NB4 (cell line): ENCODE measurements around the gene COPZ1.
"Not testable (repeated sequence)": the region's sequence is repeated elsewhere in the genome, so short reads cannot be mapped to it uniquely, and the experiment has no call there.

ENCODE experiments used
- POLR2A ChIP-seq: IDR thresholded peaks from 2 replicates; pipeline ENCODE4 v1.6.1; 2011; ENCODE audit warnings: mild to moderate bottlenecking; ENCODE audit not compliant: insufficient read length; ENCODE audit errors: extremely low read depth
- TF ChIP-seq, protein P1 (sequence below): IDR thresholded peaks from one replicate; pipeline ENCODE4 v1.5.1; 2012; ENCODE audit warnings: low read depth, low read length

DNA sequence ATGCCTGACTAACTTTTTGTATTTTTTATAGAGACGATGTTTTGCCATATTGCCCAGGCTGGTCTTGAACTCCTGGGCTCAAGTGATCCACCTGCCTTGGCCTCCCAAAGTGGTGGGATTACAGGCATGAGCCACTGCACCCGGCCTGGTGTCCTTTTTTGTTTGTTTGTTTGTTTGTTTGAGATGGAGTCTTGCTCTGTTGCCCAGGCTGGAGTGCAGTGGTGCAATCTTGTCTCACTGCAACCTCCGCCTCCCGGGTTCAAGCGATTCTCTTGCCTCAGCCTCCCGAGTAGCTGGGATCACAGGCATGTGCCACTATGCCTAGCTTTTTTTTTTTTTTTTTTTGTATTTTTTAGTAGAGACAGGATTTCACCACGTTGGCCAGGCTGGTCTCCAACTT is 29.3 kb downstream of the COPZ1 start:
- TF ChIP-seq, protein P1, sequence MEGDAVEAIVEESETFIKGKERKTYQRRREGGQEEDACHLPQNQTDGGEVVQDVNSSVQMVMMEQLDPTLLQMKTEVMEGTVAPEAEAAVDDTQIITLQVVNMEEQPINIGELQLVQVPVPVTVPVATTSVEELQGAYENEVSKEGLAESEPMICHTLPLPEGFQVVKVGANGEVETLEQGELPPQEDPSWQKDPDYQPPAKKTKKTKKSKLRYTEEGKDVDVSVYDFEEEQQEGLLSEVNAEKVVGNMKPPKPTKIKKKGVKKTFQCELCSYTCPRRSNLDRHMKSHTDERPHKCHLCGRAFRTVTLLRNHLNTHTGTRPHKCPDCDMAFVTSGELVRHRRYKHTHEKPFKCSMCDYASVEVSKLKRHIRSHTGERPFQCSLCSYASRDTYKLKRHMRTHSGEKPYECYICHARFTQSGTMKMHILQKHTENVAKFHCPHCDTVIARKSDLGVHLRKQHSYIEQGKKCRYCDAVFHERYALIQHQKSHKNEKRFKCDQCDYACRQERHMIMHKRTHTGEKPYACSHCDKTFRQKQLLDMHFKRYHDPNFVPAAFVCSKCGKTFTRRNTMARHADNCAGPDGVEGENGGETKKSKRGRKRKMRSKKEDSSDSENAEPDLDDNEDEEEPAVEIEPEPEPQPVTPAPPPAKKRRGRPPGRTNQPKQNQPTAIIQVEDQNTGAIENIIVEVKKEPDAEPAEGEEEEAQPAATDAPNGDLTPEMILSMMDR = not testable (repeated sequence)
- TF ChIP-seq POLR2A = not testable (repeated sequence)
